NB4 (cell line): ENCODE results near the gene SCN7A.

Source experiments
- POLR2A ChIP-seq: IDR thresholded peaks from 2 replicates; pipeline ENCODE4 v1.6.1; 2011; ENCODE audit warnings: mild to moderate bottlenecking; ENCODE audit not compliant: insufficient read length; ENCODE audit errors: extremely low read depth
- TF ChIP-seq, protein P1 (sequence below): IDR thresholded peaks from one replicate; pipeline ENCODE4 v1.5.1; 2012; ENCODE audit warnings: low read depth, low read length

DNA sequence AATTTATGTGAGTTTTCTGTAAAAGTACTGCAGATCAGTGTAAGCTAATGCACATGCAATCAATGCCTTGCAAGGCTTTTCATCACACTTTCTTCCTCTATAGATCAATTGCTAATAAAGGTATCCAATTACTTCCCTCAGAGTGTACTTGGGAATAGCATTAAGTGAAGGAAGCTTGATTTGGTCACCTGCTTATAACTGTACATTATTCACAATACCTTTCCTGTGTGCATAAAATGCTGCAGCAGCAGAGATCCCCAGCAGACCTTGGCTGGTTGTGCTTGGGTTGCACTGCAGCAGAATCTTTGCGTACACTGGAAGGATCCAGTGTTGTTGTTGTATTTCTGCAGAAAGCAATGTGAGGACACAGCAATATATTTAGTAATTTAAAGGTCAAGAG, 99.8 kb downstream of the SCN7A start:
- TF ChIP-seq, protein P1, sequence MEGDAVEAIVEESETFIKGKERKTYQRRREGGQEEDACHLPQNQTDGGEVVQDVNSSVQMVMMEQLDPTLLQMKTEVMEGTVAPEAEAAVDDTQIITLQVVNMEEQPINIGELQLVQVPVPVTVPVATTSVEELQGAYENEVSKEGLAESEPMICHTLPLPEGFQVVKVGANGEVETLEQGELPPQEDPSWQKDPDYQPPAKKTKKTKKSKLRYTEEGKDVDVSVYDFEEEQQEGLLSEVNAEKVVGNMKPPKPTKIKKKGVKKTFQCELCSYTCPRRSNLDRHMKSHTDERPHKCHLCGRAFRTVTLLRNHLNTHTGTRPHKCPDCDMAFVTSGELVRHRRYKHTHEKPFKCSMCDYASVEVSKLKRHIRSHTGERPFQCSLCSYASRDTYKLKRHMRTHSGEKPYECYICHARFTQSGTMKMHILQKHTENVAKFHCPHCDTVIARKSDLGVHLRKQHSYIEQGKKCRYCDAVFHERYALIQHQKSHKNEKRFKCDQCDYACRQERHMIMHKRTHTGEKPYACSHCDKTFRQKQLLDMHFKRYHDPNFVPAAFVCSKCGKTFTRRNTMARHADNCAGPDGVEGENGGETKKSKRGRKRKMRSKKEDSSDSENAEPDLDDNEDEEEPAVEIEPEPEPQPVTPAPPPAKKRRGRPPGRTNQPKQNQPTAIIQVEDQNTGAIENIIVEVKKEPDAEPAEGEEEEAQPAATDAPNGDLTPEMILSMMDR, result no peak
- TF ChIP-seq POLR2A, result no peak
